GM18508 (cell line): ENCODE data around the gene SYNE2.

Source experiments
- ATAC-seq: cut with Tn5 transposase; IDR thresholded peaks from one replicate; pipeline ENCODE4 v1.9.1; 2021; ENCODE audit warnings: moderate number of reproducible peaks; ENCODE audit not compliant: insufficient read depth, unreplicated experiment

The SYNE2 gene

GRCh38 chr14:63902375-63902976, 49.7 kb downstream of the SYNE2 start:
- no peak for ATAC-seq

GRCh38 chr14:63904724-63905123, 51.9 kb downstream of the SYNE2 start:
- no peak for ATAC-seq

GRCh38 chr14:63905370-63905769, 52.6 kb downstream of the SYNE2 start:
- ATAC-seq: no peak

GRCh38 chr14:63908667-63909264, 56.0 kb downstream of the SYNE2 start:
- ATAC-seq: no peak

GRCh38 chr14:63909984-63910383, 57.2 kb downstream of the SYNE2 start:
- no peak for ATAC-seq

GRCh38 chr14:63910583-63911363, 58.0 kb downstream of the SYNE2 start:
- no peak for ATAC-seq

GRCh38 chr14:63911404-63911803, 58.6 kb downstream of the SYNE2 start:
- no peak for ATAC-seq

GRCh38 chr14:63912286-63912685, 59.5 kb downstream of the SYNE2 start:
- no peak for ATAC-seq

- no peak for ATAC-seq
These were observed 65.6 kb downstream of the SYNE2 start for GRCh38 chr14:63918411-63918810.

GRCh38 chr14:63922696-63923421, 70.1 kb downstream of the SYNE2 start:
- no peak for ATAC-seq

GRCh38 chr14:63923422-63923752, 70.6 kb downstream of the SYNE2 start:
- ATAC-seq: no peak

GRCh38 chr14:63924375-63924774, 71.6 kb downstream of the SYNE2 start:
- ATAC-seq: no peak

- ATAC-seq: no peak
These were observed 73.8 kb downstream of the SYNE2 start for GRCh38 chr14:63926641-63927040.

- no peak for ATAC-seq
These were observed 76.0 kb downstream of the SYNE2 start for GRCh38 chr14:63928744-63929174.

- no peak for ATAC-seq
These were observed 80.3 kb downstream of the SYNE2 start for GRCh38 chr14:63933110-63933509.

- ATAC-seq: no peak
These were observed 80.9 kb downstream of the SYNE2 start for GRCh38 chr14:63933711-63934110.

- ATAC-seq: peak; percentile 41
These were observed 85.6 kb downstream of the SYNE2 start for GRCh38 chr14:63938198-63939005.

GRCh38 chr14:63939006-63939270, 86.1 kb downstream of the SYNE2 start:
- ATAC-seq: no peak

GRCh38 chr14:63940387-63940786, 87.6 kb downstream of the SYNE2 start:
- no peak for ATAC-seq

GRCh38 chr14:63941023-63941422, 88.2 kb downstream of the SYNE2 start:
- ATAC-seq: no peak
